Measurements from ENCODE around the gene PSD2.
"Not testable (repeated sequence)": the region's sequence is repeated elsewhere in the genome, so short reads cannot be mapped to it uniquely, and the experiment has no call there.

The PSD2 gene

DNA sequence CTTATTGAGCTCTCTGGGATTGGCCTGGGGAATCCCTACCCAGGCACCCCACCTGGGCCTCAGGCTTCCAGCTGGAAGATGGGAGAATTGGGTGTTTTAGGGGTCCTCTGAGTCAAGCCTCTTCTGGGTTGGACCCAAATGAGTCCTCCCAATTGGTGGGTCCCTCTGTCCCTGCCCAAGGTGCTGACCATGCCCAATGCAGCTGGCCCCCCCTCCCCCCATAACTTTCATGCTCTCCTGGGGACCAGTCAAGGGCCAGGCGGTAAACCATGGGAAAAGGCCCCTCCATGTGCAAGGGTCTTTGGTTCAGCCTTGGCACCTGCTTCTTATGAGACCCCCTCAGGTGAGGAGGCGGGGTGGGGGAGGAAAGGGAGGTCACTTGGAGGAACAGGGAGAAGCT, 3.4 kb upstream of the PSD2 start:
- DNase-seq (ENCODE audit: low read depth): no peak

DNA sequence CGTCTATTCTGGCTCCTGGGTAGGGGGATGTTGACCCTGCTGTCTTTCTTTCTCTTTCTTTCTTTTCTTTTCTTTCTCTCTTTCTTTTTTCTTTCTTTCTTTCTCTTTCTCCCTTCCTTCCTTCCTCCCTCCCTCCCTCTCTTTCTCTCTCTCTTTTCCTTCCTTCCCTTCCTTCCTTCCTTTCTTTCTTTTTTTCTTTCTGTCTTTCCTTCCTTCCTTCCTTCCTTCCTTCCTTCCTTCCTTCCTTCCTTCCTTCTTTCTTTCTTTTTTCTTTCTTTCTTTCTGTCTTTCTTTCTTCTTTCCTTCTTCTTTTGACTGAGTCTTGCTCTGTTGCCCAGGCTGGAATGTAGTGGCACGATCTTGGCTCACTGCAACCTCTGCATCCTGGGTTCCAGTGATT, 3.0 kb upstream of the PSD2 start:
- DNase-seq (ENCODE audit: low read depth): not testable (repeated sequence)

DNA sequence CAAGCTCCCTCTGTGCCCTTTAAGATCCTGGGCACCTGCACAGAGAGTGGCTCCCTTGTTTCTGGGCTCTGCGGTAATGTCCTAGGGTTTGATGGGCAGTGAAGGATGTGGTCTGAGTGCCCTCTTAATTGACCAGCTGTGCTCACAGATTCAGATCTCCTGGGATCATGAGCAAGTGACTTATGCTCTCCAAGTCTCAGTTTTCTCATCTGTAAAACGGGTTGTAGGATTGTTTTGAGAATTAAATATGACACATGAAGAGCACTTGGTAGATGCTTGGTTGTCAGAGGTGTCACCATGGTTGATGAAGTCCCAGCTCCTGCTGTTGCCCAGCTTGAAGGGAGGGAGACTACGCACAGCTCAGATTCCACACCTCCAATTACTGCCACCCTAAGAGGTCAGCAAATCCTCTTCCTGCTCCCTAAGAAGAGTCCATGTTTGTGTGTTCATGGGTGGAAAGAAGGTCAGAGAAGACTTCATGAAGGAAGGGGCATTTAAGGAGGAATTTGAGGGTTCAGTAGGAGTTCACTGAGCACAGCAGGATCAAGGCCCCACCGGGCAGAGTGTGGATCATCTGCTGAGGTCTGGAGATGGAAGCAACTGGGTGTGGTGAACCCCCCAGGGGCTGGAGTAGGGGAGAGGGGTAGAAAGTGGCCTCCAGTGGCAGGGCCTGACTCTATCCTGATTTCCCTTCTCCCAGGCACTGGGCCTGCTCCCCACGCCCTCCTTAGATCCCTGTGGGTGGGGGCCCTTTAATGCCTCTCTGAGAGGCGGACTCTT, 1.4 kb upstream of the PSD2 start:
- DNase-seq (ENCODE audit: low read depth): no peak

DNA sequence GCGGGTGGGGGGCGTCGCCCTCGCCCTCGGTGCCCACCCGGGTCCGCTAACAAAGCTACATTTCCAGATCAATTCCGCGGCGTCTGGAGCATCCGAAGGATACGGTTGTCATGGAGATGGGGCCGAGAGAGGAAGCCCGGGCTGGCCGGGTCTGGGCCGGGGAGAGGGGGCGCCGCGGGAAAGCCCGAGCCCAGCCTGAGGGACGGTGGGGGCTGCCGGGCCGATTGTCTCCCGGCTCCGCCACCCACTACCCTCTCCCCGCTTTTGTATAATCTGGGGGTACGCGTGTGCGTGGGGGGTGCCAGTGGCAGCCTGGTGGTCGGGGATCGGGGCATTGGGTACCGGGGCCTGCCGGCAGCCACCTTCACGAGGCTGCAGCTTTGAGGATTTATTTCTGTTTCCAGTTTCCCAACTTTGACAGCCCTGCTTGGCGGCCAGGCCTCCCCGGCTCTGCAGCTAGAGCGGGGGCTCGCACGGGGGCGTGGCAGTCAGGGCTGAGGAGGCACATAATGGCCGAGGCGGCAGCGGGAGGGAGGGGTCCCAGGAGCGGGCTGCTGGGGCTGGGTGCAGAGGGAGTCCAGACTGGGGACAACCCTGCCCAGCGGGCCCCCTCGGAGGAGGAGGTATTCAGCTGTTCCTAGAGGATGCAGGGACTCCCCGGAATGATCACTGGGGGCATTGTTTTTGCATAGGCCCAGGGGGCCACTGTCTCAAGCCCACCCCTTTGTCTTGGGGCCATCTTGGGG, 626 bp downstream of the PSD2 start:
- DNase-seq (ENCODE audit: low read depth): no peak

DNA sequence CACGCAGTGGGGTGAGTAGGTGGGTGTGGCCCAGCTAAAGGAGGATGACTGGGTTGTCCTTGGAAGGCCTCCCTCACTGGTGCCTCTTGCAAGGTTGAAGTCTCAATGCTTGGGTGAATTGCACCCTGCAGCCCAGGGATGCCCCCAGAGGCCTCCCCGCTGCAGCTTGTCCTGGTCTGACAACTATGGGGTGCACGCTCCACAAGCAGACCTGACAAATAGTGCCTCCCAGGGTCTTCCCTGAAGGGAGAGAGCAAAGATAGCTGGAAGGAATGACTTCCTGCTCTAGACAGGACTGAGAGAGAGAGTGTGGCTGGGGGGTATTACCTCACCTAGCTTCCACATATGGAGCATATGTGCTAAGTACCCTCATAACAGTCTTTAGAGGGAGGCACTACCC, 1.7 kb downstream of the PSD2 start:
- DNase-seq (ENCODE audit: low read depth): no peak

DNA sequence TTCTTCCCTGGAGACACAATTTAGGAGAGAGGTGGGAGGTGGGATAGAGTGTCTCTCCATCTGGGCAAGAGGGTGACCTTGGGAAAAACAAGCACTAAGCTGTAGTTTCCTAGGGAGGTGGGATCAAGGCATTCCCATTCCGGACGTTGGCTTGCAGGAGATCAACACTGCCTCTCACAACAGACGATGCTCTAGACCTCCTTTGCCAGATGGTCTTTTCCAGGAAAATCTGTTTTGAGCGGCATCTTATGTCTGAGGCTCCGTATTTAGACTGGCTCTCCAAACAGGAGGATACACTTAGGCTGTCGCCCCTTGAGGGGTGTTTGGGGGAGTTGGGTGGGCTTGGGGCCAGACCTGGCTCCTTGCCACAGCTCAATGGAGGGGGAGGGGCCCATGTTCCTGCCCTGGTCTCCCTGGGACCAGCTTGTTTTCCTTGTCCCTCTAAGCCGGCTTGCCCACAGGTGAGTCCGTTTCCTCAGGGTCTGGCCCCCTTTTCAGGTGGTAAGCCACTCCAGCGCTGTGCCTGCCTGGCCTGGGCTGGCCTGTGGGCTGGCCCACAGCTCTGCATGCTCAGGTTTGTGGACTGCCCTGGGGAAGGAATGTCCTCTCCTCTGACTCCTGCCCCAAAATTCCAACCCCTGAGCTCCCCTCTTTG, 2.4 kb downstream of the PSD2 start:
- DNase-seq (ENCODE audit: low read depth): no peak

DNA sequence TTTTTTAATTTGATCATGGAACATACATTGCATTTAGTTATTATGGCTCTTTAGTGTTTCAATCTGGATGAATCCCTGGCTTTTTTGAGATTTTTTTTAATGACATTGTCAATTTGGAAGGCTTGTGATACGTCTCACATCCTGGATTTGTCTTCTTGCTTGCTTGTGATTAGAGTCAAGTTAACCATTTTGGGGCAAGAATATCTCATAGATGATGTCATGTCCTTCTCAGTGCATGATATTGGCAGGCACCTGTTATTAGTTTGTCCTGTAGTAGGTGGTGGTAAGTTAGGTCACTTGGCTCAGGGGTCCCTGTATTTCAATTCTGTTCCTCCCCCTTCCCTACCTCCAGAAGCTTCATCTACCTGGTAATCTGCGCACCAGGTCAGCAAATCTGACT, 3.3 kb downstream of the PSD2 start:
- DNase-seq (ENCODE audit: low read depth): no peak

DNA sequence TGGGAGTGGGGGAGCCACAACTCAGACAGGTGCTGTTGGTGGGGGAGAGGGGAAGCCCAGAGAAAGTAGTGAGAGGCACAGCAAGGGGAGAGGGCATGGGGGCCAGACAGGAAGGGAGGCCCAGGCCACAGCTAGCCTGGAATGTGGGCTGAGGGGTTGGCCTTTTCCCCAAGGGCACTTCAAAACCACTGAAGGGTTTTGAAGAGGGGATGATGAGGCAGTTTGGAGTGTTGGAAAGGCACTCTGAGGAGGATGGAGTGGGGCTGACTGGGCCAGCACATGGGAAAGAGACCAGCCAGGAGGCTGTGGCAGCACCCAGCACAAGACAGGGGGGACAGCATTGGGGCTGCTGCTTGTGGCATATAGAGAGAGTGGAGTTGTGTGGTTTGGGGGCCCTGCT, 3.8 kb downstream of the PSD2 start:
- no peak for DNase-seq (ENCODE audit: low read depth)

DNA sequence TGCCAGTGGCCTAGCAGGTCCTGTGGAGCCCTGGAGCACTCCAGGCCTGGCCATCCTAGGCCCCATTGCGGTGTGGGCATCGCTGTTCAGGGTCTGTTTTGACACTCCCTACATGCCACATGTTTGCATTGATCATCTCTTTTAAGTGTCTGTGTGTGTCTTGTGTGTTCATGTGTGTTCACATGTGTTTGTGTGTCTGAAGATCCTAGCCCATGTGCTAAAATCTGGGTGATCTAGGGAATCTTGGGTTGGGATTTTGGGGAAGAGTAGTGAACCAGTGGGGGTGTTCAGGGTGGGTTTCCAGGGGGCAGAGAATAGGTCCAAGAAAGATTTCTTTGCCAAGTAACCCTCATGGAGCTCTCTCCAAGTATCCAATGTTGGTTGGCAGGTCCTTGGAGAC, 8.4 kb downstream of the PSD2 start:
- DNase-seq (ENCODE audit: low read depth): no peak

DNA sequence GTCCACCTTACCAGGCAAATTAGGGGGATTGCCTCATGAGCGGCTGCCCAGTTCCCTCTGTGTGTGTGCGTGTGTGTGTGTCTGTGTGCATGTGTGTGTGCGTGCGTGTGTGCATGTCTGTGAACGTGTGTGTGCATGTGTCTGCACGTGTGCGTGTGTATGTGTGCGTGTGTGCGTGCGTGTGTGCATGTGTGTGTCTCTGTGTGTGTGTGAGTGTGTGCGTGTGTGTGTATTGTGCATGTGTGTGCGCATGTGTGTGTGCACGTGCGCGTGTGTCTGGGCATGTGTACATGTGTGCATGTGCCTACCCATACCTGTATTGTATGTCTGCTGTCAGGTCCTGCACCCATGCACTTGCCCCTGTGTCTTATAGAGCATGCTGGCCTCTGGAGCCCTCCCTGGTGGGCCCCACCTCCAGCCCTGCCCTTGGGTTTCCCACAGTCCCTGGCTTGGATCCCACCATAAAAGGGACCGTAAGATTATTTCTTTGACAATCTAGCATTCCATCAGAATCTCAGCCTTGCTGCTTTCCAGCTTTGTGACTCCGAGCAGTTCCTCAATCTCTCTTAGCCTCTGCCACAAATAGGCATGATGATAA, 9.3 kb downstream of the PSD2 start:
- DNase-seq (ENCODE audit: low read depth): no peak

DNA sequence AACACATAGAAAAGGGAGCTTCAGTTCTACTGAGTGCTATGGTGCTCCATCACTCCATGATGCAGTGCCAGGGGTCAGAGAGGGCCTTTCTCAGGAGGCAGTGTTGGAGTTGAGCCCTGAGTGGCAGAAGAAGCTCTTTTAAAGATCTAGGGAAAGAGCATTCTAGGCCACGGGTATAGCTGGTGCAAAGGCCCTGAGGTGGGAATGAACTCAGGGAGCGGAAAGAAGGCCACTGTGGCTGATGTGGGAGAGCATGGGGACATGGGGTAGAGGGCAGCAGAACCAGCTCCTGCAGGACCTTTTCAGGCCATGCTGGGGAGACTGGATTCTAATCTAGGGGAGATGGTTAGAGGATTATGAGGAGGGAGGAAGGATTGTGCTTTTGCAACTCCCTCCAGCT, 9.9 kb downstream of the PSD2 start:
- no peak for DNase-seq (ENCODE audit: low read depth)

DNA sequence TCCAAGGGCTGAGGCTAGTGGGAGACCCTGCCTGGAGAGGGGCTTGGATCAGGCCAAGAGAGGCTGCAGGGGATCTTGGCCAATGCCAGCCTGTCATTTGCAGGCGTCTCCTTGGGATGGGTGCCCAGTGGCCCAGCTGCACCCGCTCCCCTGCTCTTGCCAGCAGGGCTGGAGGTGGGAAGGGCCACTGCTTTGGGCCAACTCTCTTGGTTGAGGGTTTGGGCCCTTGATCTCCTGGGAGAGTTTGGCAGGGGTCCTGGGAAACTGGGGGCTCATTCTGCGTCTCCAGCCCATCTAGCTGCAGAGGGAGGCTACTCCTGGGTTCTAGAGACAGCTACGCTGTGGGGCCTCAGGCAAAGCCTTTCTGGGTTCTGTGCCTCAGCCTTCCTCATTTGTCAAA, 10.5 kb downstream of the PSD2 start:
- DNase-seq (ENCODE audit: low read depth): no peak

DNA sequence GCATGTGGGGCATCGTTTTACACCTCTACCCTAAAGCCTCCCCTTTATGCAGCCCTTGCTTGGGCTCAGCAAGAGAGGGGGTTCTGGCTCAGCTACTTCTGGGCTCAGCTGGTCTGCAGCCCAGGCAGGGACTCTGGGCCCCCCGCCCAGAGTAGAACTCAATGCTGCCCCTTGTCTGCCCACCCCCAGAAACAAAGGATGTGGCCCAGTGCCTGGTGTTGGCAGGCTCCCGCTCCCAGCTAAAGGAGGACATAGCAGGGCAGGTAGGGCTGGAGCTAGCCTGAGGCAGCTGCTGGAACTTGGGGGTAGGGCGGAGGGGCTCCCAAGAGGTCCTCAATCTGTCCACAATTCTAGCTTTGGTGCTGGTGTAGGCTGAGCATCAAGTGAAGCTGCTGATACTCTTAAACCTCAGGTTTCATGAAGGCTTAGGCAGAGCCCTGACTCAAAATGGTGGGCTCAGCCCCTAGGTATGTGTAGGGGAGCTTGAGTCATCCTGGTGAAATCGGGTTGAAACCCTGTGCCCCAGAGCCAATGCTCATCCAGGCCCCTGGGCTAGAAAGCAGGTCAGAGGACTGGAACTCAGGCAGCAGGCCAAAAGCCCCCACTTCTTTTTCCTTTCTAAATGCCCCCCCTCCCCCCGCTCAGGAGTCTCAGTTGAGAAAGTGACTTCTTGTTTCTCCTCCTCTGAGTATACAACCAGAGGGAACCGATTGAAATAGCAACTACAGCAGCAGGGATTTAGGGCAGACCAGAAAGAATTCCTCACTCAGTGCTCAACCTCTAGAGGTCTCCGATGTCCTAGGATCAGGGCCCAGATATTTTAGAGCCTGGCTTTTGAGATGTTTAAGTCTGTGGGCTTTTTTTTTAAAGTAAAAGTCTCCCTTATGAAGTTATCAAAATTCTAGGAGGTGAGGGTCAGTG, 11.4 kb downstream of the PSD2 start:
- DNase-seq (ENCODE audit: low read depth): no peak

DNA sequence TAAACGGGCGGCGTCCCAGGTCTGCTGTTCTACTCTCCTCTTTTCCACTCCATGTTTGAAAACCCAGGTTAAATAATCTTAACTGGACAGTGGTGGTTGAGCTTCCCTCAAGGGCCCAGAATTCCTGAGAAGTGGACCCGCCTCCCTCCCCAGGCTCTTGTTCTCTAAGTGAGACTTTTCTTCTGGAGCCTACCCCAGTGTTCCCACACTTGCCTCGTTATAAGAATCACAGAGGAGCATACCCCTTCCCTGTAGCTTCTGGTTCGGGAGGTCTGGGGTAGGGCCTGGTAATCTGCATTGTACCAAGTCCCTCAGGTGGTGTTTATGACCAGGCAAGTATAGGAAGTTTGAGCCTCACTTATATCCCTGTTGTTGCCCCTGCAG, 12.0 kb downstream of the PSD2 start:
- DNase-seq (ENCODE audit: low read depth): no peak

DNA sequence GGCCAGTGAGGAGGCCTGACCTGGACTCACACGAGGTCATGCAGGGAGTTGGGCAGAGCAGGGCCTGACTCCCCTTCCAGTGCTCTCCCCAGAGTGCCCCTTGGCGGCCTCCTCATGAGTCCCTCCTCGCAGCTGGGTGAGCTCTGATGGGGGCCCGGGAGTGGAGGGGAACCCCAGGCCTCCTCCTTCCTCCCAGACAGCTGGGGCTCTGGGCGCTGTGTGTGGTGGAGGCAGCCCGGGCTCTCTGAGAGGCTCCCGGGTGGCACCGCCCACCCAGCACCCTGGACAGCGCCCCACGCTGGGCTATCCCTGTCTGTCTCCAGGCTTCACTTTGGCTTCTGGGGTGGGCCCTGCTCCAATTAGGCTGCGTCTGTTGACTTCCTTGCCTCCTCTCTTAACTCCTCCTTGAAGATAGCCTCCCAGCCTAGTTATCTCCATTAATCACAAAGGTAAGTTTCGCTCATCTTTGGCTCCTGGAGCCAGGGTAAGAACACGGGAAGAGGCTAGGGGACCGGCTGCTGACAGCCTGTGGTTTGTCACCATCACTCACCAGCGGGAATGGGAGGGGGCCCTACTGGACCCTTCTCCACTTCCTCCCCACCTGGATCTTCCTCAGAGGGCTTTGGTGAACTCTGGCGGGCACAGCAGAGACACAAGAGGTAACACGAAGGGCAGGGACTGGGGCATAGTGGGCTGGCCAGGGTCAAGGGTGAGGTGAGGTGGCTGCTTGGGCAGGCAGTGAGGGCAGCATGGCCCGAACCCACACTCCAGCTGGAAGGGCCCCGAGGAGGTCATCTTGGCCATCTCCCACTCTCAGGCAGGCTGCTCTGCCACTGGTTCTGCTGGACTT, 13.1 kb downstream of the PSD2 start:
- DNase-seq (ENCODE audit: low read depth): no peak

DNA sequence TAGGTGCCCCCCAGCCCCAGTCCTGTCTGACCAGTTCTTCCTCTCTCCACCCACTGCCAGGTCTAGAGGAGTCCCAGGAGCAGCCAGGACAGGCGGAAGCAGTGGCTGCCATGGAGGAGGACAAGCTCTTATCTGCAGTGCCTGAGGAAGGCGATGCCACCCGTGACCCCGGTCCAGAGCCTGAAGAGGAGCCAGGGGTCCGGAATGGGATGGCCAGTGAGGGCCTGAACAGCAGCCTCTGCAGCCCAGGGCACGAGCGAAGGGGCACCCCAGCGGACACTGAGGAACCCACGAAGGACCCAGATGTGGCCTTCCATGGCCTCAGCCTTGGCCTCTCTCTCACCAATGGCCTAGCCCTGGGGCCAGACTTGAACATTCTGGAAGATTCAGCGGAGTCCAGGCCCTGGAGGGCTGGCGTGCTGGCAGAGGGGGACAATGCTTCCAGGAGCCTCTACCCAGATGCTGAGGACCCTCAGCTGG, 13.8 kb downstream of the PSD2 start:
- DNase-seq (ENCODE audit: low read depth): no peak

DNA sequence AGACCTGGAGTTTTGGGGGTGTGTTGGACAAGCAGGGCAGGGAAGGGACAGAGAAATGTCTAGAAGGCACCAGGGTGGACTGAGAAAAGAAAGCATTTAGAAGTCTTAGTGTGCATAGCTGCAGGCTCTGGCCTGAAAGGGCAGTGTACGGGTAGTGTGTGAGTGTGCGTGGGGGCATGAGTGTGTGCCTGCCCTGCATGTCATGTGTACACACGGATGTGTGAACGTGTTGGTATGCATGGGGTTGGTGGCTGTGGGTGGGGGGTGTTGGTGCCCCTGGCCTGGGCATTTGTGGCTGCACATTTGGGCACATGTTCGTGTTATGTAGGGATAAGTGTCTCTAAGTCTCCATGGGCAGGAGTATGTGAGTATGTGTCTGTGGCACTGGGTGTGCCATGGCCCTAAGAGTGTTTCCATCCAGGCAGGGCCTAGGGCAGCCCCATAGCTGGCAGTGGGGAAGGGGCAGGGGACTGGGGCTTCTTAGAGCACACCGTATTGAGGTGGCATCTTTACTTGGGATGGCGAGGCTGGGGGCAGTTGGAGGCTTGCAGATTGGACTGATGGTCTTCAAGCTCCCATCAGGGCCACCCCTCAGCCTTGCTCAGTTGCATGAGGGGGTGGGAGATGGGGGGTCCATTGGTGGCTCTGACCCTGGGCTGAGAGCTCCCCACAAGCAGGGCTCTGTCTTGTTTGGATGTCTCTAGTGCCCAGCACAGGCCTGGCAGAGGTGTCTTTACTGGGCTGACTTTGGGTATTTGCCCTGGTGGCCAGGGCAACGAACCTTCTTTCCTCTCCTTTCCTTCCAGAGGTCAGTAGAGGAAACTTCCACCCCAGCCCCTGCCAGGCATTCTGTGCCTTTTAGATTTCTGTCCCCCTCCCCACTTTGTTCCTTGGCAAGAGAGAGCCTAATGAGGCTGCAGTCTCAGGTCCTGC, 15.0 kb downstream of the PSD2 start:
- DNase-seq (ENCODE audit: low read depth): no peak

DNA sequence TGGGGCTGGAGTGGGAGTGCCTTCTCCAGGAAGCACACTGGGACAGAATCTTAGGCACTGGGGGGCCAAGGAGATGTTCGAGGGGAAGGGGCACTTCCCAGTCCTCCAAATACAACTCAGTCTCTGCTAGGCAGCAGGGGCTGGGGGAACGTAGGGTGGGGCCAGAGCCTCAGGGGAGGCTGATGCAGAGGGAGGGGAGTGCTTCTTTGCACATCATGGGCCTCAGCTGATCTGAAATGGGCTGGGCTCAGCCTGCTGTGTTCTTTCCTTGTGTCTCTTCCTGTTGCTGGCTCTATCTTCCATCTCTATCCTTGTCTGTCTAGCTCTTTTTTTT, 15.6 kb downstream of the PSD2 start:
- no peak for DNase-seq (ENCODE audit: low read depth)

DNA sequence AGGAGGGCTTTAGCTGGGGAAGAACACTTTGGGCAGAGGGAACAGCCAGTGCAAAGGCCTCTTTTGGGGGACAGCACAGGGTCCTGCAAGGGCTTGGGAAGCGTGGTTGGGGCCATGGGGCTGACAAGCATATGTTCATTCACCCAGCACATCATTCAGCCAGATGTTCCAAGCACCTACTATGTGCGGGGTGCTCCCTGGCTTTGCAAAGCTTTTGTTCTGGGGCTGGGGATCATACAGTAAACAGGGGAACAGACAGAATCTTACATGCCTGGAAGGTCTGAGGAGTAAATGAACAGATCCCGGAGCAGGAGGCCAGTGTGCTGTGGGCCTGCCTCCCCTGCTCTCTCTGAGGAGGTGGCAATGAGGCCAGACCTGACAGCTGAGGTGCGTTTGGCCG, 16.7 kb downstream of the PSD2 start:
- no peak for DNase-seq (ENCODE audit: low read depth)
